ENCODE measurements around the gene MPO. TPM values are rescaled to one million over a fixed set of nuclear protein-coding genes. Genes with fewer than 3 reads are reported as not detected.

Gene MPO
- total RNA-seq, 1 donor from 2014 or later, result not detected

- H3K27ac Mint-ChIP-seq, result no peak overlapping the region
- no peak for DNase-seq (ENCODE audit: low spot score, unreplicated experiment)
- H3K9me3 Mint-ChIP-seq (ENCODE audit: low read depth), result no peaks in the 10 kb centered on the region
- H3K4me3 Mint-ChIP-seq (ENCODE audit: low read depth), result no peak overlapping the region
- peaks cover 20% of the 10 kb centered on the region for H3K27me3 Mint-ChIP-seq
- H3K4me1 Mint-ChIP-seq (ENCODE audit: low read depth), result peaks cover 10% of the 10 kb centered on the region
- TF ChIP-seq, protein P1, sequence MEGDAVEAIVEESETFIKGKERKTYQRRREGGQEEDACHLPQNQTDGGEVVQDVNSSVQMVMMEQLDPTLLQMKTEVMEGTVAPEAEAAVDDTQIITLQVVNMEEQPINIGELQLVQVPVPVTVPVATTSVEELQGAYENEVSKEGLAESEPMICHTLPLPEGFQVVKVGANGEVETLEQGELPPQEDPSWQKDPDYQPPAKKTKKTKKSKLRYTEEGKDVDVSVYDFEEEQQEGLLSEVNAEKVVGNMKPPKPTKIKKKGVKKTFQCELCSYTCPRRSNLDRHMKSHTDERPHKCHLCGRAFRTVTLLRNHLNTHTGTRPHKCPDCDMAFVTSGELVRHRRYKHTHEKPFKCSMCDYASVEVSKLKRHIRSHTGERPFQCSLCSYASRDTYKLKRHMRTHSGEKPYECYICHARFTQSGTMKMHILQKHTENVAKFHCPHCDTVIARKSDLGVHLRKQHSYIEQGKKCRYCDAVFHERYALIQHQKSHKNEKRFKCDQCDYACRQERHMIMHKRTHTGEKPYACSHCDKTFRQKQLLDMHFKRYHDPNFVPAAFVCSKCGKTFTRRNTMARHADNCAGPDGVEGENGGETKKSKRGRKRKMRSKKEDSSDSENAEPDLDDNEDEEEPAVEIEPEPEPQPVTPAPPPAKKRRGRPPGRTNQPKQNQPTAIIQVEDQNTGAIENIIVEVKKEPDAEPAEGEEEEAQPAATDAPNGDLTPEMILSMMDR (IDR thresholded peaks at IDR 0.05; ENCODE audit: unreplicated experiment), result no peak
- no peaks in the 10 kb centered on the region for H3K36me3 Mint-ChIP-seq (ENCODE audit: insufficient read depth)
These were observed 46.8 kb upstream of the MPO start for GRCh38 chr17:58327363-58328194.

DNA sequence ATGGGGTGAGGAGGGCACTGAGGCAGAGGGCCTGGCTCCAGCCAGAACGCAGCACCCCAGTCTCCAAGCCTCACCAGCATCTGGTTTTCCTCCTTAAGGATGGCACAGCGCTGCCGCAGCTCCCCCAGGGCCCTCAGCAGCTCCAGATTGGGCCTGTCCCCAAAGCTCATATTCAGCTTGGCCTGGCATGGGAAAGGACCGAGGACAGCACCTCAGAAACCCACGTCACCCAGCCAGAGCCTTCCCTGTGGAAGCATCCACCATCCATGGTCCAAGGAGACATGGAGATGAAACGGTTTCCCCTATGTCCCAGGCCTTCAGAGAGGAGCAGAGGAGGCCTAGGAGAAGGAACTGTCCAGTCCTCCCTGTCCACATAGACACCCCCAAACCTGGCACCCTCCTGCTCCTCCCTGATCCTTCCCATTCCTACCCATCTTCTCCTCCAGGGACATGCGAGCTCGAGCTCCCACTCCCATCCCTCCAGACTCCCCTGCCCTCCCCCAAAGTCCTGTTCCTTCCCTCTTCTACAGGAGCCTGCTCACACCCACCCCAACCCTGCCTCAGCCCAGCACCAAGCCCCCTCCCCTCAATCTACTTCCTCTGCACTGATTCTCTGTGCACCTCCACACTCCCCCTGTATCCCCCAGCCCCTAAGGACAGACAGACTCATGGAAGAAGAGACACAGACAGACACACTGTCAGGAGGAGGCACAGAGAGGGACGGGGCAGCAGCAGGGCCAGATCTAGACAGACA lies 46.1 kb upstream of the MPO start:
- peaks cover 3% of the 10 kb centered on the region for H3K36me3 Mint-ChIP-seq (ENCODE audit: insufficient read depth)
- no peak overlapping the region for H3K27ac Mint-ChIP-seq
- H3K9me3 Mint-ChIP-seq (ENCODE audit: low read depth), result no peaks in the 10 kb centered on the region
- H3K4me3 Mint-ChIP-seq (ENCODE audit: low read depth), result no peak overlapping the region
- H3K27me3 Mint-ChIP-seq, result peaks cover 20% of the 10 kb centered on the region
- TF ChIP-seq, protein P1 (IDR thresholded peaks at IDR 0.05; ENCODE audit: unreplicated experiment), result no peak
- peaks cover 10% of the 10 kb centered on the region for H3K4me1 Mint-ChIP-seq (ENCODE audit: low read depth)
- no peak for DNase-seq (ENCODE audit: low spot score, unreplicated experiment)

DNA sequence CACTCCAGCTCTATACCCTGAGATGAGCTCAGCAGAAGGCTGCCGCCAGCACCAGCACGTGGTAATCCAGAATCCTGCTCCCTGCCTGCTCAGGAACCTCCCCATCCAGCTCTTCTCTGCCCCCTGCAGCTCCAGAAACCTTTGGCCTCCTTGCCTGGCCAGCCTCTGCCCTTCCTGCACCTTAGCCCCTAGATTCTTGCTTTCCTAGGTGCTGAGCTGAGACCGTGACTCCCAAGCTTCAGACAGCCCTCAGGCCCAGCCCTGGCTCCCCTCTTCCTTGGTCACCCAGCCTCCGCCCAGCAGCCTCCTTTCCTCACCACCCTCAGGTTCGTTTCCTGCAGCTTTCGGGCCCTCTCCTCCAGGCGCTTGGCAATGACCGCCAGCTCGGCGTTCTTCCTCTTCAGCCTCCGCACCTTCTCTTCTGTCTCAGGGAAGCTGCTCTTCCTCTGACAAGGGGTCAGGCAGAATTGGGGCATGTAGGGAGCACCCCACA lies 45.3 kb upstream of the MPO start:
- Mint-ChIP-seq H3K27me3 (peaks cover 20% of the 10 kb centered on the region), H3K36me3 (ENCODE audit: insufficient read depth) (peaks cover 7% of the 10 kb centered on the region), H3K4me1 (ENCODE audit: low read depth) (peaks cover 10% of the 10 kb centered on the region), H3K27ac (peak overlapping the region; percentile 49), H3K4me3 (ENCODE audit: low read depth) (peak overlapping the region; percentile 52), H3K9me3 (ENCODE audit: low read depth) (no peaks in the 10 kb centered on the region)
- TF ChIP-seq, protein P1 (IDR thresholded peaks at IDR 0.05; ENCODE audit: unreplicated experiment), result no peak
- DNase-seq (ENCODE audit: low spot score, unreplicated experiment), result no peak

DNA sequence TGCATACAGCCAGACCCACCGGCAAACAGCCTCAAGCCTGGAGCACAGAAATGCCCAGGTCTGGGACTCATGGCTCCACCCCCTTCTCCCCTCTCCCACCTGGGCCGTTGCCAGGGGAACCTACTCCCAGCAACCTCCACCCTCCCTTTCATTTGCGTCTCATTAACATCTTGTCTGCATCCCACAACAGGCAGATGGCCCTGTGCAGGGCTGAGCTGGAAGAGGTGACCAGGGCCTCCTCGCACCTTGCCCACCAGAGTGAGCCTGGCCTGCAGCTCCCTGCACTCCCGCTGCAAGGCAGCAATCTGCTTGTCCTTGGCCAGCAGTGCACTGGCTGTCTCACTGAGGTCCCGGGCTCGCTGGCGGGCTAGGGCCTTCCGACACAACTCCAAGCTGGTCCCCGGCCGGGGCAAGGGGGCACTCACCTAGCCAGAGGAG lies 44.6 kb upstream of the MPO start:
- H3K9me3 Mint-ChIP-seq (ENCODE audit: low read depth), result no peaks in the 10 kb centered on the region
- peaks cover 10% of the 10 kb centered on the region for H3K4me1 Mint-ChIP-seq (ENCODE audit: low read depth)
- DNase-seq (ENCODE audit: low spot score, unreplicated experiment), result peak; percentile 31
- H3K4me3 Mint-ChIP-seq (ENCODE audit: low read depth), result peak overlapping the region; percentile 80
- peaks cover 20% of the 10 kb centered on the region for H3K27me3 Mint-ChIP-seq
- TF ChIP-seq, protein P1 (IDR thresholded peaks at IDR 0.05; ENCODE audit: unreplicated experiment), result no peak
- peak overlapping the region; percentile 50 for H3K27ac Mint-ChIP-seq
- peaks cover 10% of the 10 kb centered on the region for H3K36me3 Mint-ChIP-seq (ENCODE audit: insufficient read depth)
